ENCODE results near the gene PLA2G4A. TPM values are rescaled to one million over a fixed set of nuclear protein-coding genes. Genes with fewer than 3 reads are reported as not detected.

The PLA2G4A gene
- total and polyA plus RNA-seq, 7 donors: 0.24 to 0.71 (median 0.44) TPM

- H3K9me3 ChIP-seq: no peaks in the 10 kb centered on the region
- H3K4me3 ChIP-seq: no peak overlapping the region
- no peak for TF ChIP-seq CTCF (IDR thresholded peaks at IDR 0.05)
- H3K27ac ChIP-seq: no peak overlapping the region
- DNase-seq (no peak), ATAC-seq (no peak)
- WGBS, 3 donors: 55 to 70% (median 68%) methylated on average over 3 of the region's 3 CpGs
- H3K4me1 ChIP-seq: no peaks in the 10 kb centered on the region
- H3K36me3 ChIP-seq (ENCODE audit: insufficient read depth in 1 of 2, low read depth in 1 of 2): no peaks in the 10 kb centered on the region
- intact Hi-C loops (cut with DNase I): no loop called here
- H3K27me3 ChIP-seq (ENCODE audit: insufficient read depth in 3 of 3, low read length in 2 of 3): no peaks in the 10 kb centered on the region
Measured at GRCh38 chr1:186937016-186937670, 108.4 kb downstream of the PLA2G4A start.

GRCh38 chr1:186943891-186944686, 115.3 kb downstream of the PLA2G4A start:
- Histone ChIP-seq H3K9me3 (no peaks in the 10 kb centered on the region), H3K4me1 (no peaks in the 10 kb centered on the region), H3K36me3 (ENCODE audit: insufficient read depth in 1 of 2, low read depth in 1 of 2) (no peaks in the 10 kb centered on the region), H3K27ac (no peak overlapping the region), H3K4me3 (no peak overlapping the region), H3K27me3 (ENCODE audit: insufficient read depth in 3 of 3, low read length in 2 of 3) (no peaks in the 10 kb centered on the region)
- intact Hi-C loops (cut with DNase I): no loop called here
- 81 to 92% (median 82%) methylated on average over 8 of the region's 8 CpGs for WGBS, 3 donors
- no peak for ATAC-seq
- no peak for DNase-seq
- no peak for TF ChIP-seq CTCF (IDR thresholded peaks at IDR 0.05)

- no peaks in the 10 kb centered on the region for H3K4me1 ChIP-seq
- intact Hi-C loops (cut with DNase I): no loop called here
- ATAC-seq: no peak
- TF ChIP-seq CTCF (IDR thresholded peaks at IDR 0.05): no peak
- no peaks in the 10 kb centered on the region for H3K36me3 ChIP-seq (ENCODE audit: insufficient read depth in 1 of 2, low read depth in 1 of 2)
- H3K4me3 ChIP-seq: no peak overlapping the region
- 78 to 91% (median 91%) methylated on average over 4 of the region's 4 CpGs for WGBS, 3 donors
- no peaks in the 10 kb centered on the region for H3K9me3 ChIP-seq
- no peak for DNase-seq
- H3K27ac ChIP-seq: no peak overlapping the region
- no peaks in the 10 kb centered on the region for H3K27me3 ChIP-seq (ENCODE audit: insufficient read depth in 3 of 3, low read length in 2 of 3)
Measured at GRCh38 chr1:186945146-186945545, 116.4 kb downstream of the PLA2G4A start.

- no peaks in the 10 kb centered on the region for H3K36me3 ChIP-seq (ENCODE audit: insufficient read depth in 1 of 2, low read depth in 1 of 2)
- ATAC-seq: no peak
- no peak for DNase-seq
- intact Hi-C loops (cut with DNase I): no loop called here
- no peaks in the 10 kb centered on the region for H3K4me1 ChIP-seq
- TF ChIP-seq CTCF (IDR thresholded peaks at IDR 0.05): no peak
- no peak overlapping the region for H3K27ac ChIP-seq
- 59 to 67% (median 60%) methylated on average over 4 of the region's 4 CpGs for WGBS, 3 donors
- H3K4me3 ChIP-seq: no peak overlapping the region
- no peaks in the 10 kb centered on the region for H3K27me3 ChIP-seq (ENCODE audit: insufficient read depth in 3 of 3, low read length in 2 of 3)
- no peaks in the 10 kb centered on the region for H3K9me3 ChIP-seq
Measured at GRCh38 chr1:186948535-186948934, 119.8 kb downstream of the PLA2G4A start.
